B cell (primary cell): ENCODE measurements around the gene ACTBL2. TPM values are rescaled to one million over a fixed set of nuclear protein-coding genes. Genes with fewer than 3 reads are reported as not detected.
"Not testable (repeated sequence)": the region's sequence is repeated elsewhere in the genome, so short reads cannot be mapped to it uniquely, and the experiment has no call there.

Experiments
- ATAC-seq: fragments of 200-7000 bp; cut with Tn5 transposase; one replicate; pipeline ENCODE4 v1.10.0; 2021; ENCODE audit warnings: low read depth, mild to moderate bottlenecking, moderate number of reproducible peaks, moderate library complexity
- CTCF ChIA-PET: fragments of 350-600 bp; sonication (Branson Sonifier 250); formaldehyde crosslinking; loops from one replicate; lab custom pipeline; 2021; ENCODE audit warnings: antibody characterized with exemption, inconsistent platforms; lab: Charles Lee
- POLR2A ChIA-PET: fragments of 350-600 bp; sonication (Branson Sonifier 250); formaldehyde crosslinking; loops from one replicate; lab custom pipeline; 2021; ENCODE audit warnings: antibody characterized with exemption; lab: Charles Lee
- DNase-seq: peaks from one replicate; pipeline ENCODE4 v3.0.0; 2013
- H2AFZ ChIP-seq: 2 replicates; pipeline ENCODE4 v1.6.1; 2012; ENCODE audit warnings: mild to moderate bottlenecking, low read depth, low read length; ENCODE audit not compliant: insufficient read depth, poor library complexity, severe bottlenecking
- H3K27ac ChIP-seq, 2 donors: 1 replicate in 1 of 2; 2 replicates in 1 of 2; pipeline ENCODE4 v1.5.1; 2012 to 2013; ENCODE audit warnings: low read length in 2 of 2, mild to moderate bottlenecking in 2 of 2, moderate library complexity in 1 of 2
- H3K27me3 ChIP-seq, 4 experiments: fragments of 200-600 bp in 1 of 4; sonication (generic) in 1 of 4; replicated peaks in 1 of 4; 1 replicate in 2 of 4; 2 replicates in 2 of 4; pipeline versions ENCODE4 v1.6.1 to v1.7.0; 2013 to 2016; ENCODE audit warnings: low read length in 3 of 4, mild to moderate bottlenecking in 2 of 4, mixed read lengths in 1 of 4, moderate library complexity in 1 of 4; ENCODE audit not compliant: insufficient read depth in 4 of 4, control insufficient read depth in 3 of 4; ENCODE audit errors: control extremely low read depth in 1 of 4
- H3K36me3 ChIP-seq, 2 experiments: replicated peaks in 1 of 2; 1 replicate in 1 of 2; 2 replicates in 1 of 2; pipeline versions ENCODE4 v1.6.1 to v1.7.1; 2013; ENCODE audit warnings: low read length in 1 of 2; ENCODE audit not compliant: insufficient read depth in 2 of 2, control insufficient read depth in 1 of 2; ENCODE audit errors: control extremely low read depth in 1 of 2, extremely low read depth in 1 of 2
- H3K4me1 ChIP-seq, 2 donors: fragments of 200-600 bp in 1 of 2; sonication (generic) in 1 of 2; 1 replicate in 1 of 2; 2 replicates in 1 of 2; pipeline versions ENCODE4 v1.5.1 to v1.6.1; 2013 to 2017; ENCODE audit warnings: low read length in 2 of 2; ENCODE audit not compliant: control insufficient read depth in 2 of 2, insufficient read depth in 2 of 2
- H3K4me2 ChIP-seq: replicated peaks from 2 replicates; pipeline ENCODE3; 2012; ENCODE audit warnings: mild to moderate bottlenecking, low read depth, low read length; ENCODE audit not compliant: poor library complexity, severe bottlenecking
- H3K4me3 ChIP-seq, 5 experiments: fragments of 200-600 bp in 1 of 5; sonication (generic) in 1 of 5; 1 replicate in 3 of 5; 2 replicates in 2 of 5; pipeline versions ENCODE4 v1.5.1 to v1.7.0; 2011 to 2016; ENCODE audit warnings: low read length in 4 of 5, mild to moderate bottlenecking in 4 of 5, low read depth in 2 of 5, control low read depth in 1 of 5, moderate library complexity in 1 of 5; ENCODE audit not compliant: insufficient read depth in 1 of 5; ENCODE audit errors: control extremely low read depth in 1 of 5, extremely low read depth in 1 of 5
- H3K79me2 ChIP-seq: fragments of 200-600 bp; sonication (generic); one replicate; pipeline ENCODE4 v1.6.0; 2016; ENCODE audit warnings: low read length; ENCODE audit not compliant: control insufficient read depth, insufficient read depth
- H3K9ac ChIP-seq: fragments of 200-600 bp; sonication (generic); 2 replicates; pipeline ENCODE4 v1.6.1; 2017; ENCODE audit warnings: mild to moderate bottlenecking, low read length, moderate library complexity
- H3K9me3 ChIP-seq, 3 donors: one replicate each; pipeline versions ENCODE4 v1.6.1 to v1.7.1; 2013; ENCODE audit warnings: low read length in 2 of 3; ENCODE audit not compliant: control insufficient read depth in 2 of 3, insufficient read depth in 1 of 3; ENCODE audit errors: control extremely low read depth in 1 of 3
- H4K20me1 ChIP-seq: 2 replicates; pipeline ENCODE4 v1.6.0; 2012; ENCODE audit warnings: mild to moderate bottlenecking, low read length; ENCODE audit not compliant: insufficient read depth, control insufficient read depth, poor library complexity, severe bottlenecking
- H3K27ac Mint-ChIP-seq: one replicate; pipeline ENCODE4 v1.8.0; 2021; ENCODE audit warnings: mixed read lengths
- H3K27me3 Mint-ChIP-seq: one replicate; pipeline ENCODE4 v1.8.0; 2021; ENCODE audit warnings: mixed read lengths
- H3K4me1 Mint-ChIP-seq: one replicate; pipeline ENCODE4 v1.8.0; 2021; ENCODE audit warnings: mixed read lengths
- H3K4me3 Mint-ChIP-seq: one replicate; pipeline ENCODE4 v1.8.0; 2021; ENCODE audit warnings: mixed read lengths
- H3K9me3 Mint-ChIP-seq: one replicate; pipeline ENCODE4 v1.8.0; 2022; ENCODE audit warnings: mixed read lengths; ENCODE audit not compliant: insufficient read depth
- CTCF ChIP-seq: fragments of 200-600 bp; IDR thresholded peaks from one replicate; pipeline ENCODE4 v1.8.0; 2022; ENCODE audit warnings: antibody characterized with exemption, mild to moderate bottlenecking
- EZH2 ChIP-seq: IDR thresholded peaks from 2 replicates; pipeline ENCODE4 v1.6.1; 2012; ENCODE audit warnings: borderline replicate concordance, low read depth, mild to moderate bottlenecking, moderate library complexity, low read length; ENCODE audit not compliant: insufficient read depth, poor library complexity, severe bottlenecking
- WGBS: methylation state at CpG from one replicate; pipeline ENCODE4 v1.1.5; 2013; ENCODE audit warnings: missing lambda C conversion rate; ENCODE audit not compliant: insufficient coverage; 5-methylcytosine and 5-hydroxymethylcytosine counted together
- intact Hi-C: fragments of 100-400 bp; cut with micrococcal nuclease; formaldehyde crosslinking; loops from one replicate; pipeline ENCODE4 v1.10.0; 2022
- polyA plus RNA-seq: library from polyadenylated mRNA; depleted of rRNA; stranded (reverse); fragments of >200 nt; gene quantifications from 2 replicates; pipeline ENCODE4 v1.2.3, GENCODE V29; 2012
- total RNA-seq, 2 donors: library from RNA; stranded (reverse); fragments of 120-200 nt in 1 of 2; gene quantifications; 1 replicate in 1 of 2; 2 replicates in 1 of 2; pipeline versions ENCODE4 v1.2.3 to v1.2.4, GENCODE V29; 2013 to 2022

ACTBL2 gene
- total and polyA plus RNA-seq, 2 donors (not counting 1 experiment from before 2014, with no cell fraction given), result not detected

GRCh38 chr5:57466544-57466943 lies 16.1 kb downstream of the ACTBL2 start:
- Histone ChIP-seq H3K79me2 (no peaks in the 10 kb centered on the region), H3K9me3 (no peaks in the 10 kb centered on the region), H3K4me3 (no peak overlapping the region), H2AFZ (no peak overlapping the region), H3K4me2 (no peak overlapping the region), H3K36me3 (no peaks in the 10 kb centered on the region), H3K9ac (no peak overlapping the region), H3K27me3 (no peaks in the 10 kb centered on the region), H4K20me1 (no peaks in the 10 kb centered on the region), H3K4me1 (no peaks in the 10 kb centered on the region), H3K27ac (no peak overlapping the region)
- H3K4me1 Mint-ChIP-seq, result no peaks in the 10 kb centered on the region
- 13% methylated on average over 3 of the region's 3 CpGs for WGBS
- TF ChIP-seq EZH2 (no peak), CTCF (no peak)
- H3K4me3 Mint-ChIP-seq, result no peak overlapping the region
- ChIA-PET POLR2A (no interaction called here), CTCF (no interaction called here)
- peaks cover 7% of the 10 kb centered on the region for H3K27me3 Mint-ChIP-seq
- H3K27ac Mint-ChIP-seq, result no peak overlapping the region
- intact Hi-C loops, result no loop called here
- H3K9me3 Mint-ChIP-seq, result no peaks in the 10 kb centered on the region
- ATAC-seq (no peak), DNase-seq (no peak)

- H3K79me2 ChIP-seq, H3K27ac ChIP-seq, H3K27ac Mint-ChIP-seq, H3K27me3 ChIP-seq, H3K4me1 ChIP-seq, H3K9ac ChIP-seq, intact Hi-C loops, ATAC-seq, DNase-seq, H3K4me1 Mint-ChIP-seq, H3K4me3 ChIP-seq, H4K20me1 ChIP-seq, H3K9me3 Mint-ChIP-seq, CTCF ChIA-PET, H3K27me3 Mint-ChIP-seq, POLR2A ChIA-PET, H3K4me3 Mint-ChIP-seq, H3K36me3 ChIP-seq, H2AFZ ChIP-seq, H3K9me3 ChIP-seq, H3K4me2 ChIP-seq: not testable (repeated sequence)
- no CpG with 5 or more reads among the region's 3 CpGs for WGBS
Observed at GRCh38 chr5:57460056-57460455, 22.6 kb downstream of the ACTBL2 start.
